Erythroblast (primary cell): ENCODE data around the gene DMBT1.

Experiments used
- GATA1 ChIP-seq: IDR thresholded peaks from 2 replicates; pipeline ENCODE4 v1.6.1; 2011; ENCODE audit warnings: low read depth, mild to moderate bottlenecking, control low read depth, low read length, moderate library complexity
- POLR2A ChIP-seq: IDR thresholded peaks from 2 replicates; pipeline ENCODE4 v1.6.1; 2011; ENCODE audit warnings: mild to moderate bottlenecking, low read length

GRCh38 chr10:122591736-122592135 lies 31.2 kb downstream of the DMBT1 start:
- TF ChIP-seq GATA1: no peak
- no peak for TF ChIP-seq POLR2A
